ENCODE results near the gene EPC2. TPM values are rescaled to one million over a fixed set of nuclear protein-coding genes. Genes with fewer than 3 reads are reported as not detected.

The EPC2 gene
- total RNA-seq, 3 donors from 2014 or later: 23.4 to 36.3 (median 29.2) TPM

DNA sequence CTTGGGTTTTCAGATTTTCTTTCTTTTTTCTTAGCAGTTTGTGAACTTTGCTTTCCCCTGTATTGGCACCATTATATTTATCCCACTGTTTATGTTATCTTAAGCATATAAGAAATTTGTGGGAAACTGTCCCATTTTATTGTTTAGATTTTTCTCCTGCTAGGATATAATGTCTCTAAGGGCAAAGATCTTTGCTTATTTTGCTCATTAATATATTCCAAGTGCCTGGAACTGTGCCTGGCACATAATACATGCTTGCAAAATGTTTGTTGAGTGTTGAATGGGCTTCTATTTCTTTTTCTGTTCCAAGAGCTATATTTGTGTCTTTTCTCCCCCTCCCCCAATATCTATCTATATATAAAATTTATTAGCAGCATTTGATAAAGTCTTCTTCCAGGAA lies 5.4 kb downstream of the EPC2 start:
- H3K4me1 ChIP-seq (ENCODE audit: low read depth): peaks cover 16% of the 10 kb centered on the region

DNA sequence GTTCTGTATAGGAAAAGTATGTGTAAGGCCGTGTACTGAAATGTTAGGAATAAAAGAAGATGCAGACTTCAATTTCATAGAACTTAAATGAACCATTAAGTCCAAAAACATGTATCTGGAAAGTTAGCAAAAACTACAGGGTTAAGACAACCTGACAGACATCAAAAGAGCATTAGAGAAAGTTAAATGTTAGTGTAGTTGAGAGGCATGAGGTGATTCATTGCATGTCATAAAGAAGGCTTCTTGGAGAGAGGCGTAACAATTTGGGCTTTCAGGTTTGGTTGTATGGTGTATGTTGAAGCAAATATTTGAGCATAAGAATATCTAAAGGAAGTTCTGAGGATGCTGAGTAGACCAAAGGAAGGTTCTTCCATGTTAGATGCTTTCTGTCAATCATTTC lies 6.3 kb downstream of the EPC2 start:
- intact Hi-C loops (cut with DNase I, micrococcal nuclease): no loop called here
- TF ChIP-seq, protein P1, sequence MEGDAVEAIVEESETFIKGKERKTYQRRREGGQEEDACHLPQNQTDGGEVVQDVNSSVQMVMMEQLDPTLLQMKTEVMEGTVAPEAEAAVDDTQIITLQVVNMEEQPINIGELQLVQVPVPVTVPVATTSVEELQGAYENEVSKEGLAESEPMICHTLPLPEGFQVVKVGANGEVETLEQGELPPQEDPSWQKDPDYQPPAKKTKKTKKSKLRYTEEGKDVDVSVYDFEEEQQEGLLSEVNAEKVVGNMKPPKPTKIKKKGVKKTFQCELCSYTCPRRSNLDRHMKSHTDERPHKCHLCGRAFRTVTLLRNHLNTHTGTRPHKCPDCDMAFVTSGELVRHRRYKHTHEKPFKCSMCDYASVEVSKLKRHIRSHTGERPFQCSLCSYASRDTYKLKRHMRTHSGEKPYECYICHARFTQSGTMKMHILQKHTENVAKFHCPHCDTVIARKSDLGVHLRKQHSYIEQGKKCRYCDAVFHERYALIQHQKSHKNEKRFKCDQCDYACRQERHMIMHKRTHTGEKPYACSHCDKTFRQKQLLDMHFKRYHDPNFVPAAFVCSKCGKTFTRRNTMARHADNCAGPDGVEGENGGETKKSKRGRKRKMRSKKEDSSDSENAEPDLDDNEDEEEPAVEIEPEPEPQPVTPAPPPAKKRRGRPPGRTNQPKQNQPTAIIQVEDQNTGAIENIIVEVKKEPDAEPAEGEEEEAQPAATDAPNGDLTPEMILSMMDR (IDR thresholded peaks at IDR 0.05): no peak
- no peaks in the 10 kb centered on the region for H3K9me3 ChIP-seq
- no peak overlapping the region for H3K4me3 ChIP-seq
- ATAC-seq (no peak), DNase-seq (no peak)
- peaks cover 15% of the 10 kb centered on the region for H3K4me1 ChIP-seq (ENCODE audit: low read depth)
- no peaks in the 10 kb centered on the region for H3K36me3 ChIP-seq (ENCODE audit: low read depth)

More for the DNA sequence above, 5.4 kb downstream of the EPC2 start:
- DNase-seq: no peak
- Histone ChIP-seq H3K36me3 (ENCODE audit: low read depth) (no peaks in the 10 kb centered on the region), H3K4me3 (no peak overlapping the region), H3K9me3 (no peaks in the 10 kb centered on the region)
- ATAC-seq: no peak
- intact Hi-C loops (cut with DNase I, micrococcal nuclease): no loop called here
- TF ChIP-seq, protein P1 (IDR thresholded peaks at IDR 0.05): no peak

DNA sequence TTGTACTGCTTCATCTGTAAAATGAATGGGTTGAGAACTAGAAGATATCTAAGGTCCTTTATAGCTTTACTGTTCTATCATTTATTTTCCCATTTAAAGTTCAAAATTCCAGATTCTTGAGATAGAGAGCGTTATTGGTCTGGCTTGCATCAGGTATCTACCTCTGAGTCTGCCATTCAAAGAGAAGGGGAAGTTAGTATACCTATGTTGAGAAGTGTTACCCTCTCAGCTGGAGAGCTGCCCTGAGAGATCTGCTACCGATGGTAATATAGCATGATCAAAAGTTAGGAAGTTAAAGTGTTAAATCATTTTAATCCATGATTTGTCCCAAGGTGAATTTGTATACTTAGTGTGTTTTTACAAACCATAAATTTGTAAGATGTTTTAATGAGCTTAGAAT lies 7.4 kb downstream of the EPC2 start:
- TF ChIP-seq, protein P1 (IDR thresholded peaks at IDR 0.05): no peak
- ATAC-seq: no peak
- Histone ChIP-seq H3K4me3 (no peak overlapping the region), H3K36me3 (ENCODE audit: low read depth) (no peaks in the 10 kb centered on the region), H3K4me1 (ENCODE audit: low read depth) (peaks cover 6% of the 10 kb centered on the region), H3K9me3 (no peaks in the 10 kb centered on the region)
- intact Hi-C loops (cut with DNase I, micrococcal nuclease): no loop called here
- no peak for DNase-seq

DNA sequence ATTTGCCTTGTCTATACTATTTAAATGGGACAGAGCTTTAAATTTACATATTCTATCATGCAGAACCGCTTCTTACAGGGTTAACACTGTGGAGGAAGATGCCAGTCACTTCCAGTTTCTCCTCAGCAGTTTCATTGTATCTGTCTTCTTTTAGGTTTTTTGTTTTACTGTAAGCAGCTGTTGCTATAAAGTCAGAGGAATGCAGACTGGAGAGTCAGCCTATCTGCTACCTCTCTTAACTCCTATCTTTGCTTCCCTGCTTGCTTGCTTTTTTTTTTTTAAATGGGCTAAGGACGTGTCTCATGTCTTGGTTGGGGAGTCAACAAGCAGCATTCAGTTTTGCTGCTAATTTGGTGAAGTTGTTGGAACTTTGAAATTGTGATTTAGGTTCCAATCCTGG lies 8.9 kb downstream of the EPC2 start:
- DNase-seq (no peak), ATAC-seq (peak; percentile 30)
- TF ChIP-seq, protein P1 (IDR thresholded peaks at IDR 0.05): no peak
- intact Hi-C loops (cut with DNase I, micrococcal nuclease): no loop called here
- Histone ChIP-seq H3K36me3 (ENCODE audit: low read depth) (no peaks in the 10 kb centered on the region), H3K9me3 (no peaks in the 10 kb centered on the region), H3K4me1 (ENCODE audit: low read depth) (peaks cover 12% of the 10 kb centered on the region), H3K4me3 (no peak overlapping the region)

DNA sequence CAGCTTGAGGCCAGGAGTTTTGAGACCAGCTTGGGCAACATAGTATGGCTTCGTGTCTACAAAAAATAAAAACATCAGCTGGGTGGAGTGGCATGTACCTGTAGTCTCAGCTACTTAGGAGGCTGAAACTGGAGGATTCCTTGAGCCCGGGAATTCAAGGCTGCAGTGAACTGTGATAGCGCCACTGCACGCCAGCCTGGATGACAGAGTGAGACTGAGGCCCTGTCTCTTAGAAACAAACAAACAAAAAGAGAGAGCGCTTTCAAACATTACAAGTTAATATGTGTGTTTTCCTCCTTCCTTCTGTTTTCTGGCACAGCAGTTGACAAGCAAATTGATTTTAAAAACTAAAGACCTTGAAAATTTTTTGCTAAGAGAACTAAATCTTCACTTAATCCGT lies 9.9 kb downstream of the EPC2 start:
- H3K4me3 ChIP-seq: no peak overlapping the region
- TF ChIP-seq, protein P1 (IDR thresholded peaks at IDR 0.05): no peak

DNA sequence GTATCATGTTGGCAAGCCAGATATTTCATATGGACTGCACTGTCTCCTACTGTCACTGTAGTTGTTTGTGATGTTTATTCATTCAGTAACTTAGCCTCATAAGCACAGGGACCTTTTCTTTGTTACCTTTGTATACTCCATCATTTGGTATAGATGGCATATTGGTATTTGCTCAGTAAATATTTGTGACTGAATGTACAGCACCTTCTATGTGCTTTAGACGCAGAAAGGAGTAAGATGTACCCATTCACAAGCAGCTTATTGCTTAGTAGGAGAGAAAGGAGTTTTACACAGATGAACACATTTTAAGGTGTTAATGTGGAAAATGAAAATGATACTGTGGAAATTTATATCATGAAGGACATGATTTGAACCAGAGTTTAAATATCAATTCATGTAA lies 12.0 kb downstream of the EPC2 start:
- ATAC-seq (no peak), DNase-seq (no peak)
- intact Hi-C loops (cut with DNase I, micrococcal nuclease): no loop called here
- no peaks in the 10 kb centered on the region for H3K9me3 ChIP-seq
- no peaks in the 10 kb centered on the region for H3K36me3 ChIP-seq (ENCODE audit: low read depth)
- TF ChIP-seq, protein P1 (IDR thresholded peaks at IDR 0.05): no peak
- no peak overlapping the region for H3K4me3 ChIP-seq
- peaks cover 12% of the 10 kb centered on the region for H3K4me1 ChIP-seq (ENCODE audit: low read depth)

More for the DNA sequence above, 9.9 kb downstream of the EPC2 start:
- Histone ChIP-seq H3K9me3 (no peaks in the 10 kb centered on the region), H3K36me3 (ENCODE audit: low read depth) (no peaks in the 10 kb centered on the region), H3K4me1 (ENCODE audit: low read depth) (peaks cover 12% of the 10 kb centered on the region)
- intact Hi-C loops (cut with DNase I, micrococcal nuclease): no loop called here
- no peak for ATAC-seq
- DNase-seq: no peak
